Activated CD8-positive, alpha-beta memory T cell treated with anti-CD3 and anti-CD28 coated beads, Interleukin-2, amount 10 ng/mL, durations not matched to agents 7 days and 5 days (primary cell): ENCODE data around the gene RFESD. TPM values are rescaled to one million over a fixed set of nuclear protein-coding genes. Genes with fewer than 3 reads are reported as not detected.
"Not testable (repeated sequence)": the region's sequence is repeated elsewhere in the genome, so short reads cannot be mapped to it uniquely, and the experiment has no call there.

ENCODE experiments used
- ATAC-seq: fragments of 150-1000 bp; cut with Tn5 transposase; one replicate; pipeline ENCODE4 v1.10.0; 2021; ENCODE audit warnings: moderate library complexity
- CTCF ChIA-PET: fragments of 350-600 bp; sonication (Branson Sonifier 250); formaldehyde crosslinking; loops from one replicate; lab custom pipeline; 2021; ENCODE audit warnings: antibody characterized with exemption; lab: Charles Lee
- DNase-seq: peaks from one replicate; pipeline ENCODE4 v3.0.0-alpha.2; 2020
- H3K27ac Mint-ChIP-seq: one replicate; pipeline ENCODE4 v1.8.0; 2021; ENCODE audit warnings: mild to moderate bottlenecking, mixed read lengths
- H3K27me3 Mint-ChIP-seq: one replicate; pipeline ENCODE4 v1.8.0; 2021; ENCODE audit warnings: mixed read lengths
- H3K36me3 Mint-ChIP-seq: one replicate; pipeline ENCODE4 v1.8.0; 2021; ENCODE audit warnings: mild to moderate bottlenecking, mixed read lengths
- H3K4me1 Mint-ChIP-seq: one replicate; pipeline ENCODE4 v1.8.0; 2021; ENCODE audit warnings: mixed read lengths
- H3K4me3 Mint-ChIP-seq: one replicate; pipeline ENCODE4 v1.8.0; 2021; ENCODE audit warnings: mild to moderate bottlenecking, moderate library complexity, mixed read lengths
- H3K9me3 Mint-ChIP-seq: one replicate; pipeline ENCODE4 v1.8.0; 2022; ENCODE audit warnings: low read depth, mixed read lengths
- total RNA-seq, 2 experiments: library from RNA; stranded (reverse); gene quantifications; one replicate each; pipeline ENCODE4 v1.2.3, GENCODE V29; 2021

The RFESD gene
- total RNA-seq, 2 experiments from 2014 or later, result 3.0 to 3.3 TPM

- H3K9me3 Mint-ChIP-seq, CTCF ChIA-PET, H3K4me1 Mint-ChIP-seq, H3K27ac Mint-ChIP-seq, H3K36me3 Mint-ChIP-seq, H3K4me3 Mint-ChIP-seq, ATAC-seq, DNase-seq: not testable (repeated sequence)
- H3K27me3 Mint-ChIP-seq, result peaks cover 27% of the 10 kb centered on the region
These were observed 59.6 kb downstream of the RFESD start for GRCh38 chr5:95706196-95706595.

GRCh38 chr5:95707055-95707454 is 60.5 kb downstream of the RFESD start:
- Mint-ChIP-seq H3K4me1 (no peaks in the 10 kb centered on the region), H3K27me3 (peaks cover 21% of the 10 kb centered on the region), H3K4me3 (no peak overlapping the region), H3K36me3 (no peaks in the 10 kb centered on the region), H3K9me3 (no peaks in the 10 kb centered on the region), H3K27ac (no peak overlapping the region)
- no peak for DNase-seq
- ATAC-seq, result no peak
- CTCF ChIA-PET, result no interaction called here

Other genes starting within 250 kb of the RFESD start
- 10 to 100 TPM; 64.1 to 75.0 TPM for gene SKIC3, start 91.8 kb upstream of the RFESD start, total RNA-seq
- 1 to 10 TPM; 4.3 to 4.9 TPM for gene ARSK, start 91.7 kb upstream of the RFESD start, total RNA-seq
- under 1 TPM; 0.28 to 0.58 TPM for gene GPR150, start 26.7 kb upstream of the RFESD start, total RNA-seq
- gene SPATA9, start 36.2 kb downstream of the RFESD start, total RNA-seq, result not detected
- gene RHOBTB3, start 84.6 kb downstream of the RFESD start, total RNA-seq, result under 1 TPM; 0.35 to 0.55 TPM
- gene GLRX, start 175.9 kb downstream of the RFESD start, total RNA-seq, result 10 to 100 TPM; 65.3 to 67.1 TPM